ENCODE measurements around the gene DCUN1D3.

DCUN1D3 gene

DNA sequence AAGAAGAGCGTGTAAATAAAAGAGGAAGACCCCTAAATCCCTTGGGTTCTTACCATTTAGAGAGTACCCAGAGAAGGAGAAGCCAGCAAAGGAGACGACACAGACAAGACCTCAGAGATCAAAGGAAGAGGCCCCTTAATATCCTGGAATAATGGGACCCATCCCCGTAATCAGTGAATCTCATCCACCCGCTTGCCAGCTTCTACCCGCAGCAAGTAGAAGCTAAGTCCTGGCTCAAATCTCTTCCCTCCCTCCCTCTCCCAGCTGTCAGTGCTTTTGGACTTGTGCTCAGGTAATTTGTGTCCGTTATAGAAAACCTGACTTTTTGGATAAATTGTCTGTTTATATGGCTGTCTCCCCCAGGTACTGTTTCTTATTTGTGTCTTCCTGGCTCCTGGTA is 2.3 kb upstream of the DCUN1D3 start:
- H3K4me1 ChIP-seq (ENCODE audit: control insufficient read depth, insufficient read depth, low read length), result peaks cover 33% of the 10 kb centered on the region

DNA sequence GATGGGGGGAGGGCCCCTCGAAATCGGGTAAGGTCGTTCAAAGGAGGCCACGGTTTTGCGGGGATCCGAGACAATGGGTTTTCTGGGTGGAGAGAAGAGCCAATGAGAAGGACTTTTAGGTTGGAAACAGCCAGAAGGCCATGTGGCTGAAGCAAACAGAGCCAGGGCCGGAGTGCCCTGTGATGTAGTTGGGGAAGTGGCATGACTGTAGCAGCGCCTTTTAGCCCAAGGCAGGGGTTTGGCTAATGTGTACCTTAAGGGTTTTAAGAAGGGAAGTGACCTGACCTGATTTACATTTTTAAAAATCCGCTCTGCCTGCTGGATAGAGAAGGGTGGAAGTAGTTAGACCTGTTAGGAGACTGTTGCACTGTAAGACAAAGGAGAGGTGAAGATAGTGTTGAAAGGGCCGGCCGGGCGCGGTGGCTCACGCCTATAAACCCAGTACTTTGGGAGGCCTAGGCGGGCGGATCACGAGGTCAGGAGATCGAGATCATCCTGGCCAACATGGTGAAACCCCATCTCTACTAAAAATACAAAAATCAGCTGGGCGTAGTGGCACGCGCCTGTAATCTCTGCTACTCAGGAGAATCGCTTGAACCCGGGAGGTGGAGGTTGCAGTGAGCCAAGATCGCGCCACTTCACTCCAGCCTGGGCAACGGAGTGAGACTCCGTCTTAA is 1.4 kb upstream of the DCUN1D3 start:
- Histone ChIP-seq H3K9me3 (ENCODE audit: control insufficient read depth, insufficient read depth, low read length) (no peaks in the 10 kb centered on the region), H3K27ac (ENCODE audit: low read depth, low read length) (peak overlapping the region; percentile 92), H3K4me1 (ENCODE audit: control insufficient read depth, insufficient read depth, low read length) (peaks cover 33% of the 10 kb centered on the region)

More for the DNA sequence above, 2.3 kb upstream of the DCUN1D3 start:
- no peak overlapping the region for H3K9ac ChIP-seq (ENCODE audit: low read depth, low read length)
- H3K4me3 ChIP-seq (ENCODE audit: low read depth, low read length), result no peak overlapping the region
- no peaks in the 10 kb centered on the region for H3K9me3 ChIP-seq (ENCODE audit: control insufficient read depth, insufficient read depth, low read length)
- no peak overlapping the region for H3K27ac ChIP-seq (ENCODE audit: low read depth, low read length)
- H3K27me3 ChIP-seq (ENCODE audit: control insufficient read depth, insufficient read depth, low read length), result no peaks in the 10 kb centered on the region
- H3K36me3 ChIP-seq (ENCODE audit: control insufficient read depth, insufficient read depth, low read length), result peaks cover 7% of the 10 kb centered on the region; the same call in 1 of the 2 replicates

DNA sequence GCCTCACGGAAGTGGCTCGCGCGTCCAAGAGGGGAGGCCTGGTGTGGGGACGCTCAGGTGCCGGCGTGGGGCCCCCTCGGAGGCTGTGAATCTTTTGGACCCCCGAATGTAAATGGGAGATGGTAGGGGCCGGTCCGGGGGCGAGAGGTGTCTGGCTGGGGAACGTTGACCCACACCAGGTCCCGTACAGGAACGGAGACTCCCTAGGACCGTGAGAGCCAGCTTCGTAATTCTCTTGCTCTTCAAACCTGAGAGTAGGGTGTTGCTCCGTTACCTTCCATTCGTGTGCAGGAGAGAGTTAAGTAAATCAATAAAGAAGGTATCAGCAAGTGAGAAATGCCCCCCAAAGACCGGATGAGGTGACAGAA is 894 bp upstream of the DCUN1D3 start:
- H3K4me1 ChIP-seq (ENCODE audit: control insufficient read depth, insufficient read depth, low read length), result peaks cover 33% of the 10 kb centered on the region
- peak overlapping the region; percentile 69 for H3K4me3 ChIP-seq (ENCODE audit: low read depth, low read length)
- peaks cover 14% of the 10 kb centered on the region for H3K36me3 ChIP-seq (ENCODE audit: control insufficient read depth, insufficient read depth, low read length)
- H3K27me3 ChIP-seq (ENCODE audit: control insufficient read depth, insufficient read depth, low read length), result no peaks in the 10 kb centered on the region
- no peaks in the 10 kb centered on the region for H3K9me3 ChIP-seq (ENCODE audit: control insufficient read depth, insufficient read depth, low read length)
- H3K27ac ChIP-seq (ENCODE audit: low read depth, low read length), result peak overlapping the region; percentile 92
- peak overlapping the region; percentile 94 for H3K9ac ChIP-seq (ENCODE audit: low read depth, low read length)

More for the DNA sequence above, 1.4 kb upstream of the DCUN1D3 start:
- H3K27me3 ChIP-seq (ENCODE audit: control insufficient read depth, insufficient read depth, low read length), result no peaks in the 10 kb centered on the region
- peak overlapping the region; percentile 69 for H3K4me3 ChIP-seq (ENCODE audit: low read depth, low read length)
- peaks cover 13% of the 10 kb centered on the region; the same call in 1 of the 2 replicates for H3K36me3 ChIP-seq (ENCODE audit: control insufficient read depth, insufficient read depth, low read length)
- peak overlapping the region; percentile 94 for H3K9ac ChIP-seq (ENCODE audit: low read depth, low read length)

DNA sequence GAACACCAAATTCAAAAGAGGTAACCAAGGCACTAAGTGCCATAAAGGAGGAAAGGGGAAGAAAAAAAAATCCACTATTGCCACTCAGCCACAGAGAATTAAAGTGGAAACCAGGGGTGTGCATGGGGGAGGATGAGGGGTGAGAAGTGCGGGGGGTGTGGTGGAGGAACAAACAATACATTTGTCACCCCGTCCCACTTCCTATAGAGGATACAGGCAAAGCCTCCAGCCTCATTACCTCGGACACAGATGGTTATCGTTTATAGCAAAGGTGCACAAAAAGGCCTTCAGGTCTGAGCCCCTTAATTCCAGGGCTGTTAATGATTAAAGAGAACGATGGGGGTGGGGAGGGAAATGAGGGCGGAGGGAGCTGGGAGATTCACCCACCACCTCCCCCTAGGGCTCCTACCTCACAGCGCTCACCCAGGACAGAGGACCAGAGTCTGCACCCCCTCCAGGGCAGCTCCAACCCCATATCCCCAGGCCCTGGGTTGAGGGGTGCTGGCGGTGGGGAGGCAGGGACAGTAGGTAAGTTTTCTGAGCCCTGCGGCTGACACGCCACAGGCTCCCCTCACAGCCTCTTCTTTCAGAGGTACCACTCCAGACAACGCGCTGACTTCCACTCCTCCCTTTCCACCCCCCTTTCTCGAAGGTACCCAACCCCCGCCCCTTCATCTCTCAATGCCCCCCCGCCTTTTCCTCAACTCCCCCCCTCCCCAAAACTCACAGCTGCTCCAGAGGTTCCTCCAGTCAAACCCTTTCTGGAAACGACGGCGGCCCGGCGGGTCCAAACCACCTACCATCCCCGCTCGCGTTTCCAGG is 470 bp downstream of the DCUN1D3 start:
- no peaks in the 10 kb centered on the region for H3K27me3 ChIP-seq (ENCODE audit: control insufficient read depth, insufficient read depth, low read length)
- peak overlapping the region; percentile 49; the same call in 1 of the 2 replicates for H3K9ac ChIP-seq (ENCODE audit: low read depth, low read length)
- H3K27ac ChIP-seq (ENCODE audit: low read depth, low read length), result peak overlapping the region; percentile 72
- peaks cover 33% of the 10 kb centered on the region for H3K4me1 ChIP-seq (ENCODE audit: control insufficient read depth, insufficient read depth, low read length)
- peak overlapping the region; percentile 80 for H3K4me3 ChIP-seq (ENCODE audit: low read depth, low read length)
- no peaks in the 10 kb centered on the region for H3K9me3 ChIP-seq (ENCODE audit: control insufficient read depth, insufficient read depth, low read length)
- peaks cover 28% of the 10 kb centered on the region for H3K36me3 ChIP-seq (ENCODE audit: control insufficient read depth, insufficient read depth, low read length)

DNA sequence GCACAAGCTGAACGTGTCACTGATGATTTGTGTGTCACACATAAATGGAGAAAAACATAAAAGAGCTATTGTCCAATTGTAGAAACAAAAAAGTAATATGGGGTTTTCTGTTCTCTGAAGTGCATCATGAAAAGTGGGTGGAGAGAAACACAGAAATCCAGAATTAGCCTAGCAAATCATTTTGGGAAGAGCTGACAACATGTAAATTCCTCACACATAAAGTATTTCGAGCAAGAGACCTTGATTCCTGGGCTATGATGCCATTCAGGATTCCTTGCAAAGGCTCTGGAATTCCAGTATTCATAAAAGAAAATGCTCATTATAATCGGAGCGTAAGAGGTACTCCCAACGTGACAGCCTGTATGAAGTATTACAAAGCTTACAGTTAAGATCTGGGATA is 1.1 kb downstream of the DCUN1D3 start:
- Histone ChIP-seq H3K9ac (ENCODE audit: low read depth, low read length) (no peak overlapping the region), H3K4me1 (ENCODE audit: control insufficient read depth, insufficient read depth, low read length) (peaks cover 31% of the 10 kb centered on the region), H3K4me3 (ENCODE audit: low read depth, low read length) (peak overlapping the region; percentile 80), H3K9me3 (ENCODE audit: control insufficient read depth, insufficient read depth, low read length) (no peaks in the 10 kb centered on the region), H3K27me3 (ENCODE audit: control insufficient read depth, insufficient read depth, low read length) (no peaks in the 10 kb centered on the region), H3K36me3 (ENCODE audit: control insufficient read depth, insufficient read depth, low read length) (peaks cover 34% of the 10 kb centered on the region), H3K27ac (ENCODE audit: low read depth, low read length) (no peak overlapping the region)

DNA sequence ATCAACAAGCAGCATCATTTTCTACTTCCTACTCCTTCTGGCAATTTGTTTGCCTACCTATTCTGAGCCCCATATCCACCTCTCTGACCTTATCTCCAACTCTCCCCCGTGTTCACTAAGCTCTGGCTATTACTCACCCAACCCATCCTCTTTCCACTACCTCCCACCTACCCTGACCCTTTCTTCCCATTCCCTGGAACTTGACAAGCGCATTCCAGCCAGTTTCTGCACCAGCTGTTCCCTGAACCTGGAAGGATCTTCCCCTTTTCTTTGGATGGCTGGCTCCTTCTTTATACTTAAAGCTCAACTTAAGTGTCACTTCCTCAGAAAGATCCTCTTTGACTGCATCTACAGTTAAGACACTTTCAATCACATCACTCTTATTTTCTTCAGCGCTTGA is 2.2 kb downstream of the DCUN1D3 start:
- no peak overlapping the region for H3K4me3 ChIP-seq (ENCODE audit: low read depth, low read length)

DNA sequence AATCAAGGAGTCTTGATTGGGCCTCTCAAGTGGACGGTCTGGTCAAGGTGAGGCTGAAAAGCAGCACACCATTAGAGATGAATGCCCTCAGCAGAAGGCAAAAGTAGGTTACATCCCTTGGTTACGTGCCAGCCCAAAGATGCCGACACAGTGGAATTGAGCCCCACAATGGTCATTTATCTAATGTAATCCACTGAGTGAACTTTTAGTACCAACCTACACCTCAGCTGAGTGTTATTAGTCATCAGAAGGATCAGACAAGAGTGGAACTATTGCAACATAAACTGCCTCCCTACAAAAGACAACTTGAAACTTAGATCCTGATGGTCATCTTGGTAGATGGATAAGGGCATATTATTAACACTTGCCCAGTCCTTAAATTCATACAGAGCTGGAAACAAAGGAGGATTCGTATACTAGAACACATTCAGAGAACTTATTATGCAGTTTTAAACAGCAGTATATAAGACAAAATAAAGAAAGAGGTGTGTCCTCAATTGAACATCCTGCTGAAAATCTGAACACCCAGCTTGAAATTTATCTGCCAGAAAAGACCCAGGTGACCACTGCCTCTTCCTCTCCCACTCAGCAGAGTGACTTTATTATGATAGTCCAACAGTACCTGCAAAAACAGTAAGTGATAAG is 2.8 kb downstream of the DCUN1D3 start:
- no peaks in the 10 kb centered on the region for H3K27me3 ChIP-seq (ENCODE audit: control insufficient read depth, insufficient read depth, low read length)
- H3K4me1 ChIP-seq (ENCODE audit: control insufficient read depth, insufficient read depth, low read length), result peaks cover 22% of the 10 kb centered on the region
- H3K36me3 ChIP-seq (ENCODE audit: control insufficient read depth, insufficient read depth, low read length), result peaks cover 30% of the 10 kb centered on the region
- H3K9me3 ChIP-seq (ENCODE audit: control insufficient read depth, insufficient read depth, low read length), result no peaks in the 10 kb centered on the region
- no peak overlapping the region for H3K4me3 ChIP-seq (ENCODE audit: low read depth, low read length)
- H3K9ac ChIP-seq (ENCODE audit: low read depth, low read length), result no peak overlapping the region
- no peak overlapping the region for H3K27ac ChIP-seq (ENCODE audit: low read depth, low read length)

More for the DNA sequence above, 2.2 kb downstream of the DCUN1D3 start:
- Histone ChIP-seq H3K9ac (ENCODE audit: low read depth, low read length) (no peak overlapping the region), H3K27me3 (ENCODE audit: control insufficient read depth, insufficient read depth, low read length) (no peaks in the 10 kb centered on the region), H3K36me3 (ENCODE audit: control insufficient read depth, insufficient read depth, low read length) (peaks cover 34% of the 10 kb centered on the region), H3K4me1 (ENCODE audit: control insufficient read depth, insufficient read depth, low read length) (peaks cover 25% of the 10 kb centered on the region), H3K27ac (ENCODE audit: low read depth, low read length) (no peak overlapping the region), H3K9me3 (ENCODE audit: control insufficient read depth, insufficient read depth, low read length) (no peaks in the 10 kb centered on the region)

DNA sequence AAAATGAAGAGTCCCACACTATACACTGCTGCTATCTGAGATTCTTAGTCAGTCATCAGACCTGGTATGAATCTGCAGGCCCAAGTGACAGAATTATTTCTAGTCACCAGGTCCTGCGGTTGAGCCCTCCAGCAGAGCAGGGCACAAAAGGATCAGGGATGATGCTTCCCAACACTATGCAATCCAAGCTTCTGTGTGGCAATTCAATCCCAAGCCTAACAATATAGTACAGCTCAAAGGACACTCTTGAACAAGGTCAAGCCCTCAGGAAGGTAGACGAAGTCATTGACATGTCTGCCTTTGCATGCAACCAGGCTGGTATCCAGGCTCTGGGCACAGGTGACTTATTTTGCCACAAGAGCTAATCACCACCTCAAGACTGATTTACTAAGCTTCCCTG is 5.8 kb downstream of the DCUN1D3 start:
- peaks cover 30% of the 10 kb centered on the region for H3K36me3 ChIP-seq (ENCODE audit: control insufficient read depth, insufficient read depth, low read length)
- H3K9me3 ChIP-seq (ENCODE audit: control insufficient read depth, insufficient read depth, low read length), result no peaks in the 10 kb centered on the region
- H3K27me3 ChIP-seq (ENCODE audit: control insufficient read depth, insufficient read depth, low read length), result no peaks in the 10 kb centered on the region
- no peak overlapping the region for H3K9ac ChIP-seq (ENCODE audit: low read depth, low read length)
- H3K4me1 ChIP-seq (ENCODE audit: control insufficient read depth, insufficient read depth, low read length), result peaks cover 23% of the 10 kb centered on the region
- no peak overlapping the region for H3K4me3 ChIP-seq (ENCODE audit: low read depth, low read length)
- no peak overlapping the region for H3K27ac ChIP-seq (ENCODE audit: low read depth, low read length)

DNA sequence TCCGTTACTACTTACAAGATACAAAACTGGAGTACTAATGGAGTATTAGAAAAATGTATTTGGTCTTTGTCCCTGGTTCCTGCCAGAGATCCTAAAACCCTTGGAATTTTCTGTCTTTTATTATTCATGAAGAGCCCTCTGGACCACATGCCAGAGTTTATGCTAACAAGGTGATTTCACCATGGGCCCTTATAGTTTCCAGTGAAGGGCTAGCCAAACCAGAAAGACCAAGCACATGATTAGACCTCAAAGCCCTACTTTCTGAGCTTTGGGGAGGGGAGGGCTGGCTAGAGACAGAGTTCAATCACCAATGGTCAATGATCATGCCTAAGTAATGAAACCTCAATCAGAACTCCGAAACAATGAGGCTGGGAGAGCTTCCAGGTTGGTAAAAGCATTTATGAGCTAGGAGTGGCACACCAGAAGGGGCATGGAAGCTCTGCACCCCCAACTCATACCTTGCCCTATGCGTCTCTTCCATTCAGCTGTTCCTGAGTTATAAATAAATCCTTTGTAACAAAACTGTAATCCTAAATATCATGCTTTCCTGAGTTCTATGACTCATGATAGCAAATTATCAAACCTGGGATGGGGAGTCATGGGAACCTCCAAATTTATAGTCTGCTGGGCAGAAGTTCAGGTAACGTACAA is 10.4 kb downstream of the DCUN1D3 start:
- Histone ChIP-seq H3K9ac (ENCODE audit: low read depth, low read length) (0 out of 2 replicates have a peak overlapping the region, but pooled peaks have one; percentile 14), H3K36me3 (ENCODE audit: control insufficient read depth, insufficient read depth, low read length) (peaks cover 7% of the 10 kb centered on the region), H3K27ac (ENCODE audit: low read depth, low read length) (peak overlapping the region; percentile 57), H3K27me3 (ENCODE audit: control insufficient read depth, insufficient read depth, low read length) (no peaks in the 10 kb centered on the region), H3K9me3 (ENCODE audit: control insufficient read depth, insufficient read depth, low read length) (no peaks in the 10 kb centered on the region), H3K4me3 (ENCODE audit: low read depth, low read length) (no peak overlapping the region), H3K4me1 (ENCODE audit: control insufficient read depth, insufficient read depth, low read length) (peaks cover 12% of the 10 kb centered on the region)

DNA sequence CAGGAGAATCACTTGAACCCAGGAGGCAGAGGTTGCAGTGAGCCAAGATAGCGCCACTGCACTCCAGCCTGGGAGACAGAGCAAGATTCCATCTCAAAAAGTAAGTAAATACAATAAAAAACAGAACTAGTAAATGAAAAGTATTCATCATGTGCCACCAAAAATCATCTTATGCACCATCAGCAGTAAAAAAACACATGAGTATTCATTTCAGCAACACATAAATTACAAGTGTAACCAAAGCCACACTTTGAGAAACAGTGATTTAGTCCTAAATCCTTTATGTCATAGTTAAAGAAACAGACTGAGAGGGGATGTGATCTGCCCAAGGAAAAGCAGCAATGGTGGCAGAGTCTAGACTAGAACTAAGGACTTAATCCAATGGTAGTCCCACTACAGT is 13.0 kb downstream of the DCUN1D3 start:
- no peak overlapping the region for H3K4me3 ChIP-seq (ENCODE audit: low read depth, low read length)
- H3K36me3 ChIP-seq (ENCODE audit: control insufficient read depth, insufficient read depth, low read length), result no peaks in the 10 kb centered on the region
- peaks cover 12% of the 10 kb centered on the region for H3K4me1 ChIP-seq (ENCODE audit: control insufficient read depth, insufficient read depth, low read length)
- no peaks in the 10 kb centered on the region for H3K27me3 ChIP-seq (ENCODE audit: control insufficient read depth, insufficient read depth, low read length)
- H3K9ac ChIP-seq (ENCODE audit: low read depth, low read length), result no peak overlapping the region
- no peaks in the 10 kb centered on the region for H3K9me3 ChIP-seq (ENCODE audit: control insufficient read depth, insufficient read depth, low read length)
- H3K27ac ChIP-seq (ENCODE audit: low read depth, low read length), result no peak overlapping the region
